NK-92 (cell line): ENCODE measurements around the gene MYO5B.

Source experiments
- DNase-seq: peaks from one replicate; lab custom pipeline; 2025; ENCODE audit not compliant: unreplicated experiment; lab: John Stamatoyannopoulos, UW

MYO5B gene

DNA sequence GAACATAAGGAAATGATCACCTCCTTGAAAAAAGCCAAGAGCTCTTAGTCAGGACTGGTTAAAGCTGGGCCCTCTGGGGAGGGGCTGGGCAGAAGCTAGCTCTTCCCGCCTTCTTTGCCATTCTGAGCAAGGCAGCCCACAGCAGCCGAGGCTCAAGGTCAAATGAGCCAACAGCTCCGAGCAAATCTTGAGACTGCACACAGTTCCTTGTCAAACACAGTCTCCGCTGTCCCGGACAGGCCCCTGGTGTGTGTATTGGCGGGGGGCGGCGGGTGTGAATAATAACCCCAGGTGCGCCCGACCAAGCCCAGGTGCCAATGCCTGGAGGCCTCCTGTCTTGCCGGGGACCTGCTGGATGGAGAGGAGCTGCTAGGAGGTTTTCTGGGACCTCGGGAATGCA lies 335.2 kb downstream of the MYO5B start:
- DNase-seq: no peak

DNA sequence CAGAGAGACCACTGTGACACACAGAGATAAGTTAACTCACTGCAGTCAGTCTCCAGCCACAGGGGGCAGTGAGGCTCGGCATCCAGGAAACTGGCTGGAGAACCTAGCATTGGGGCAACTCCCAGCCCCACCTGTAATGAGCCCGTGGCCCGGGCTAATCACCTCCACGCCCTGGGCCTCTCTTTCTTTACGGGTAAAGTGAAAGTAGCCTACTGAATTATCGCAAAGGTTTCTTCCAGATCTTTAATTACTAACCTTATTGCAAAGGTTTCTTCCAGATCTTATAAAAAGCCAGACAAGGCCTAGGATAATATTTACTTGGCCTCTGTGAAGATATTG lies 336.0 kb downstream of the MYO5B start:
- DNase-seq: no peak

DNA sequence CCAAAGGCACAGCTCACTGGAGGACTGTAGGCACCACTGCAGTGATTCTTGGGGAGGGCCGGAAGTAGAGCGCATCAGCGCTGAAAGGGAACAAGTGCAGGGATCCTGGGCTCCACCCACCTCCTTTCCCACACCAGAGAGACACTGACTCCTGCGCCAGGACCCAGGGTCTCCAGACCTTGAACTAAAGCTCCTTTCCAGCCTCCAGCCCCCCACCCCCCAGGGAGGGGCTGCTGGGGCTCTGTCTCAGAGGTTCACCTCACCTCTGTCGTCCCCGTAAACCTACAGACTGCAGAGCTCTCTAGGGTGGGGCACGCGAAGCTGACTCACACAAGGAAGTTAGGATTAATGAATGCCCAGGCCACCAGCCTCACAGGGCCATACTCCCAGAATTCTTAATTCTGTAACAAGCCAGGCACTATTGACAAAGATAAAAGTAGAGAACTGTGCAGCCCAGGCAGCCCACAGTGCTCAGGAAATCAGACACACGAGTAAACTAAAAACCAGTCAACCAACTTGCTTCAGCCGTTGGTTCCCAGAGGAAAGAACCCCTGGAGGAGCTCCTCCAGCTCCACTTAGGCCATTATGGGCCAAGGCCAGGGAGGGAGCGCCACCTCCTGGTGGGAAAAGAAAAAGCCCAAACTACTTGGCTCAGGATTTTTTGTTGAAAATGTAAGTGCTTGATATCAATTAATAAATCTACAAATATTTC lies 336.5 kb downstream of the MYO5B start:
- DNase-seq: no peak

- no peak for DNase-seq
These were observed 337.2 kb downstream of the MYO5B start for GRCh38 chr18:49857708-49858107.

GRCh38 chr18:49856496-49856895 lies 338.5 kb downstream of the MYO5B start:
- no peak for DNase-seq

GRCh38 chr18:49855711-49856415 lies 339.1 kb downstream of the MYO5B start:
- DNase-seq: no peak

GRCh38 chr18:49854681-49855080 lies 340.3 kb downstream of the MYO5B start:
- no peak for DNase-seq

DNA sequence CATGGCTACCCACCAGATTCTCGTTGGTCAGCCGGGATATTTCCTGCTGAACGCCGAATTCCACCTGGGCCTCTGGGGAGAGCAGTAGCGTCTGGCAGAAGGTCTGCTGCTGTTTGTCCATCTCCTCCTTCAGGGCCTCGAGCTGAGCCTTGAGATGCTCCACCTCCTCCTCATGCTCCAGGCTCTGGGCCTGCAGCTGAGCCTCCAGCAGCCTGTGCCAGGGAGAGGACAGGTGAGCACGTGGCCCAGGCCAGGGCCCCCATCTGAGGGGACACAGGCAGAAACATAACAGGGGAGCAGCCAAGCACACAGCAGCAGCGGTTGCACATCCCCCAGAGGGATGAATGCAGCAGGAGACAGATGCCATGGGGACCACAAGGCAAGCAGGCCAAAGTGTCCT lies 341.5 kb downstream of the MYO5B start:
- no peak for DNase-seq

DNA sequence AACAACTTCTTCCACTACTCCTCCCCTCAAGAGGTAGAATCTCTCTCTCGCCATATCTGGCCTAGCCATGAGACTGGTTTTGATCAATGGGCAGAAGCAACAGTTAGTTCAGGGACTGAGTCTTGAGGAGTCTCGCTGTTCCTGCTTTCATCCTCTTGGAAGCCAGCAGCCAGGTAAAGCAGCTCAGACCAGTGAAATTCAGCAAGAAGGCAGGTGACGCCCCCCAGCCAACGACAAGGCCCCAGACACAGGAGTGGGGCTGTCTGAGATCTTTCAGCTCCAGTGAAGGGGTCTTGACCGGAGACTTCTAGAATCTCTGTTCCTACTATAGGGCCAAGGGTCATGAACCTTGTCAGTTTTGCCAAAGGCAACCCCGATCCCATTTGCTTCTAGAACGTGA lies 341.9 kb downstream of the MYO5B start:
- DNase-seq: no peak

- no peak for DNase-seq
These were observed 343.3 kb downstream of the MYO5B start for GRCh38 chr18:49851624-49852023.

DNA sequence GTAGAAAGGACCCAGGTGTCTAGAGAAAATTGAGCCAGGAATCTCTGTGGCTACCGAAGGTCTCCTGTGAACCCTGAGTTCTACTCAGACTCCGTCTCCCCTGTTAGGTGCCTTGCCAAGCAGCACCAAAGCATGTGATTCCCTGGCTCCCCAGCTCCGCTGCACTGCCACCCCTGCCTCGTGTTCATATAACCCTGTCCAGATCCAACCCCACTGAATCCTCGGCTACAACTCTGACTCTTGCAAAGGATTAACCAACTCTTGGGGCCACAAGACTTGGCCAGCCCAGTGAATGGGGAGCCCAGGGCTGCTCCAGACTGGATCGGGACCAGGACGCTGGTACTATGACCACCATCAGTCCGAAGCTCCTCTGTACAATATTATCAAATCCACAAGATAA lies 344.3 kb downstream of the MYO5B start:
- DNase-seq: no peak

DNA sequence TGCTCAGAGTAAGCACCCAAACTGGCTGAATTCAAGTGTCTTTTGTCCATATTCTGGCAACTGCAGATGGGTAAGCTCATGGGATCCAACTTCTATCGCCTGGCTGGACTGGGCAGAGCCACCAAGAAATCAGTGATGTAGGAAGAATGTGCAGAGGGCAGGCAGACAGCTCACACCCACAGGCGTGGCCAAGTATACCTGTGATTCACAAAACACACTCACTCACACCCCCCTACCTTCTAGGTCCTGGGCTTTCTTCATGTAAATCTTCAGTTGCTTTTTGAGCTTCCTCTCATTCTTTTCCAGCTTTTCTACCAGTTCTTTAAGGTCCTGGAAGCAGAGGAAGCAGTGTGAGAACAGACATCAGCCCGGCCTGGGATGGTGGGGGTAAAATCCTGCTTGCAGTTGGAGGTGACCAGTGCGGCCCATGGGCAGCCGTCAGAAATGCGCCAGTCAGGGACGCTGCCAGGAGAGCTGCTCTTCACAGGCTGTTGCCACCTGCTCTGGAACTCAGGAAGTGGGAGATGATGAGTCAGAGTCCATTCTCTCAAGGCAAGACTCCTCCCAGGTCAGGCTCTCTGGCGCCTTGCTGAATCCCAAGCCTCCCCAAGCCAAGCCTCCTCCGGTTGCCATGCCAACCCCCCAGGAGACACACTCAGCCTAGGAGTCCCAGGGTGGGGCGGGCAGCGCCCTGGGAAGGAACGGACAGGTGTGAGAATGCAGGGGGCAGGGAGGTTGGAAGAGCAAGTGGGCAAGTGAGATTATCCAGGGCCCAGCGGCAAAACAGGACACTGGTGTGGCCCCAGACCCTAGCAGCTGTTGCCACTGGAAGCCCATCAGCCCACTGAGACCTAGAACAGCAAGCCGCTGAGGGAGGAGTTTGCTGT lies 345.4 kb downstream of the MYO5B start:
- DNase-seq: no peak

DNA sequence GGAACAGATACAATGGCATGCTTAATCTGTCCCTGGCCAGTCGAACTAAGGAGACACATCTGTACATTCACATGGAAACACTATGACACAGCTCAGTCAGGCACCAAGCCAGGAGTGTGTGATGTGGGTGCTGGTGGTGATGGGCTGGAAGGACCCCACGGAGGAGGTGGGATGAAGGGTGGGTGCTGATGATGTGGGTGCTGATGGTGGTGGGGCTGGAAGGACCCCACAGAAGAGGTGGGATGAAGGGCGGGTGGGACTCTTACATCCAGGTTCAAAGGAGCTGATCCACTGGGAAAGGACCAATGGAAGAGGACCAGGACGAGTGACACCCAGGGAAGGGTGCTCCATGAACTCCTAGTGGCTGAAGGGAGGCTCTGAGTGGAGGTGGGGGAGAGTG lies 346.8 kb downstream of the MYO5B start:
- DNase-seq: no peak

DNA sequence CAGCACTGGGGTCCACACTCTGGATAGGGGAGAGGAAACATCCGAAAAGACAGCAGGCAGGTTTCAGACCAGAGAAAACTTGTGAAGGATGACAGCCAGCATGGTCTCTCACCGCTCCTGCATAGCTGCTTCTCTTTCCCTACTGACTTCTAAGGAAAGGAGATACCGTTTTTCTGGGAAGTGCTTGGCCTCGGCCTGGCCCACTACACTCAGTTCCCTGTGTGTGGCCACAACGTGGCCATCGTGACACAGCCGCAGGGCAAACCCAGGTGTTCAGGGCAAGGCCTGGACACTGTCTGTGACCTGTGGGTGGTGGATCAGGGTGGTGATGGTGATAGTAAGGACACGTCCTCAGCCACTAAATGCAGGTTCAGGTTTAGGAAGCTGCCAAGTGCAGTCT lies 347.4 kb downstream of the MYO5B start:
- no peak for DNase-seq

DNA sequence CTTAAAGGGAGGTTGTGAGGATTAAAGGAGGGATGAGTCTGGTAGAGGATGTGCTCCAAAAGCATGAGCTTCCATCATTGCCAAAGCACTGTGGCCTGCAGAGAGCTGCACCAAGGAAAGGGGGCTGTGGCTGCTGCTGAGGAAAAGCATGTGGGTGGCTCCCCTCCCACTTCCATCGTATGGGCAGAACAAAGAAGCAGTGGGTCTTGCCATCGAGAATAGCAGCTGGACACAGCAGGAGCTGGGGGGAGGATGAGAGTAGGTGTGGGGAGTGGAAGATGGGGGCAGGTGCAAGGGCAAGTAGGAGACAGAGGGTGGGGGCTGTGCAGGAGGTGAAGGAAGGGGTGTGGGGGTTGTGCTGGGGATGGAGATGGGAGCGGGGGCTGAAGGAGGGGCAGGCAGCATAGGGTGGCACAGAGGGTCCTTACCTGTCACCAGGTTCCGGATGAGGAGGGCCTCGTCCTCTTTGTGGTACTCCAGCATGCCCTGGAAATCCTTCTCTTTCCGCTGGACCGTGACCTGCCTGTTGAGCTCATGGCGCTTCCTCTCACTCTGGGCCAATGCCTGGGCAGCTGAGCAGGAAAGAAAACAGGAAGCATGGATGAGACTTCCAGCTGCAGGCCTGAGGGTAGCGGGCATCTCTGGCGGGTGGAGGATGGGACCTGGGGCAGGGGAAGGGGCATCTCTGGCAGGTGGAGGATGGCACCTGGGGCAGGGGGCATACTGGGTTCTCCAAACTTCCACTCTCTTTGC lies 348.1 kb downstream of the MYO5B start:
- DNase-seq: no peak

- DNase-seq: no peak
These were observed 348.6 kb downstream of the MYO5B start for GRCh38 chr18:49846361-49846662.

DNA sequence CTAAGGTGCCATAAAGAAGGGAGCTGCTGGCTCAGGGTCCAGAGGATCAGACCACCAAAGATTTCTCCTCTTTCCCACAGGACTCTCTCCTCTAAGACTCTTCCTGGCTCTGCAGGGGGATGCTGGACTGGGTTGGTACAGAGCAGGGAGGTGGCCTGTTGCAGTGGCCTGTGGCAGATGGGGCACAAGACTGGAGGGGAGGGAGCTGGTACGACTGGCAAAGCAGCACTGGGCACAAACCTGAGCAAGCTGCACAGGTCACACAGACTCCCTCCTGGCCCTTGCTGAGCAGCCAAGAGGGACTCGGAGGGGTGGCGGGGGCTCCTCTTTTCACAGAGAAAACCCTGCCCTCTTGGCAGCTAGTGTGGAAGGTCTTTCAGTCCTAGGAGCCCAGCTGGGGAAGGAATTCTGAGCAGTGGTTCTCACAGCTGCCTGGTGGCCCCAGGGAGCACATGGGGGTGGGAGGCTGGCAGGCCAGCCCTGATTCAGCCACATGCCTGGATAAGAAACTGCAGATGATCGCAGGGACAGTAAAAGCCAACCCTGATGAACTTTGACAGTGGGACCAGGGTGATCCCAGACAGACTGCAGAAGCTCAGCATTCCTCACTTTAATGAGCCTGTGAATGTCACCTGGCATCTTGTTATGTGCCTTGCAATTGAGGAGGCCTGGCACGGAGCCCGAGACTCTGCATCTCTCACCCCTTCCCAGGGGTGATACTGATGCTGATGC lies 349.2 kb downstream of the MYO5B start:
- DNase-seq: no peak

- no peak for DNase-seq
These were observed 350.0 kb downstream of the MYO5B start for GRCh38 chr18:49844903-49845302.

DNA sequence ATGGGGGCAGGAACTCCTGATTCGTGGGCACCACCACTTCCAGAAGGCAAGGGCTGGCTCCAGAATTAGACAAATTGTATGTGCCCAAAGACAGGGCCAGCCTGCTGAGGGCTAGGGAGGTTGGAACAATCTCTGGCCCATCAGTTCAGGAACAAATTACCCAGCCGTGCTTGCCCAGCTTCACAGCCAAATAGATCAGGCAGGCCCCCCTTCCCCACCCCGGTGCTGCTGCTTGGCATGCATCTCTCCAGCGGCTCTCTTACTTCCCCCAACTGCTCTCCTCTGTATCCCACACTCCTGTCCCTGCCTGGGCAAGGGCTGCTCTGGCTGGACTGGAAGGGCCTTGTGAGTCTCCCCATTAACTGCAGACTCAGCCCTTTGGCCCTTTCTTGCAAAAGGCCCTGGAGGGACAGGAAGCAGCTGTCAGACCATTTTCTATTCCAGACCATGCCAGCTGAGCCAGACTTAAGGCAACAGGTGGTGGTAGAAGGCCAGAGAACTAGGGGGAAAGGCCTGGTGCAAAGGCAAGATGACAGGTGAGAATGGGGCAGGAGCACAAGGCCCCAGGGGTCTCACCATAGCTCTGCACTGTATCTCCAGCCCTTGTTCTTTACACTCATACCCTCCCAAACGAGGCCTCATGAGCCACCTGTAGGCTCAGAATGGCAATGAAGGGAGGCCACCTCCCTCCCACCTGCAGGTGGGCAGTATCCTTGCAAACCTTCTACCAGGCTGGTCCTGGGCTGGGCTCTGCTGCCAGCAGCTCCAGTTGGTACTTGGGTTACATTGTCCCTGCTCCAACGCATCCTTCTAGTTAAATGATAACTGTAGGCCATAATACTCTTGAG lies 350.9 kb downstream of the MYO5B start:
- DNase-seq: no peak

GRCh38 chr18:49843131-49843530 lies 351.8 kb downstream of the MYO5B start:
- no peak for DNase-seq
